NCI-H1105 treated with DMSO at 0.1 percent for 48 hours (cell line): ENCODE data around the gene SOD3.

Experiments
- DNase-seq: peaks from one replicate; lab custom pipeline; 2025; lab: John Stamatoyannopoulos, UW

SOD3 gene

DNA sequence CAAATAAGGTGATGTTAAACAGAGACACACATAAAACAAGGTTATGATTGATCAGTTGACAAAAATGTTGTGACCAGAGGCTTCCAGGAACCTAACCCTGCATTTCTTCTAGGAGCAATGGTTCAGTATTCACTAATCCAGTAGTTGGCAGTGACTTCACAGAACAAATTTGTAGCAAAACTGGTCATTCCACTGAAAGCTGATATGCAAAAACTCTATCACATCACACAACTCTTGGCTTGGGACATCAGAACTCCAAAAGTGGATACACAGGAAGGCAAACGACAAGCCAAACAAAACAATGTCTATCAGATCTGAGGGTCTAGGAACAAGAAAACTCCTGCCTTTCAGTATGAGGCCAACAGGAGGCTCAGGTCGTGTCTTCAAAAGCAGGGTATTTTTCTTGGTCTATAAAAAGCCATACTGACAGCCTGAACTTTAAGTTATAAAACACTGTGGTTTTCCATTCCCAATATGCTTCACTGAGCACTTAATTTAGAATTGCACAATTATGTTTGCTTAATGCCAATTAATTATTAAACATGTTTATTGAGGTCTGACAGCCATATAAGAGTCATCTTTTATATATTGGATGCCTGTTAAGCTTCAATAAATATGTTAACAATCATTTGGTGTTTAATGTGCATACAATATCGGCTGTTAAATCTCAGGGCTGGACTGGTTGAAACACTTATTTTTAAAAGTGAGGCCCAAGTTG, 45.6 kb downstream of the SOD3 start:
- DNase-seq: no peak

- no peak for DNase-seq
Observed at GRCh38 chr4:24842356-24842755, 47.0 kb downstream of the SOD3 start.

DNA sequence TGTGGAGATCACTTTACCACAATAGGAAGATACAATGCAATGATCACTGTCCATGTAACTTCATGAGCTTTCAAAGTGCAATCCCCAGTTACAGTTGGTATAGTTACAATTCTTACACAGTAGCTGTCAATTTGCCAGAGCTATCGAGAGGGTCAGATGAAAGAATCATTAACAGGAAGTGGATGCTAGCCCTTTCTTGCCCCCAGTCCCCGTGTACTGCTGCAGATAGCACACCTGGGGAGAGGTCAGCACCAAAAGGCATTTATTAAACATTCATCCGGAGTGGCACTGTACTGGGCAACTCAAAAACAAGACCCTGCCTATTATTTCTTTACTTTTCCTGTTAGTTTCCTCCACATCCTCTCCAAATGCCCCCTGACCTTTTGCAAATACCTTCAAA, 47.7 kb downstream of the SOD3 start:
- DNase-seq: no peak

GRCh38 chr4:24845132-24845531, 49.8 kb downstream of the SOD3 start:
- DNase-seq: no peak

DNA sequence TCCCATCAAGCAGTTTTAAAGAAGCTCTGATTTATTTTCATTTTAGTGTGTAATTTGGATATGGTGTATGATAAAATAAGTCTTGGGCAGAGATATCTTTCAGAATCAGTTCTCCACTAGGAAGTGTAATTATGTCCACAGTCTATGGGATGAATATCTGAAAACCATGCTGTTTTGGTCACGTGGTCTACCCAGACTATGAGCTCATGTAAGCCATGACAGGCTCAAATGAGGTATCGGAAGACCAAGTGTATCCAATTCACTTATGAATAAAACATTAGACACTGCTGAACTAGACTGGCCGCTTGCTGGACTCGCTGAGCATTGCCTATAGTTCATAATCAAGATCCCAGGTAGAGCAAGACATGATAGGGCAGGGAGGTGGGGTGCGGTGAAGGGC, 50.5 kb downstream of the SOD3 start:
- no peak for DNase-seq

DNA sequence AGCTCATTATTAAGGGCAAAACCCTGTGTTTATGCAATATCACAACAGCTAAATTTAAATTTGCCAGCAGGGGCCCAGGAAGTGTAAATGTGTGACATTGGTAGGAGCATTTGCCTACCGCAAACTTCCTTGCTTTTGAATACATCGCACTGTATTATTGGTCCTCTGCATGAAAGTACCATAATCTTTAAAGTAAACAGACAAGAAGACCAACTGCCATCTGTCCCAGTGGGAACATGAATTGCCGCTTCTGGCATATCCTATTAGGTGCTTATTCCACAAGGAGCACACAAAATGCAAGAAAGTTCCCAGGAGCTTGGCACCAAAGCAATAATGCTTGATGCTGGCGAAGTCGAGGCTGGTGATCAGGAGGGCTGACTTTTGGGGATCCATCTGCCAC, 51.3 kb downstream of the SOD3 start:
- no peak for DNase-seq

- no peak for DNase-seq
Observed at GRCh38 chr4:24849351-24849750, 54.0 kb downstream of the SOD3 start.

DNA sequence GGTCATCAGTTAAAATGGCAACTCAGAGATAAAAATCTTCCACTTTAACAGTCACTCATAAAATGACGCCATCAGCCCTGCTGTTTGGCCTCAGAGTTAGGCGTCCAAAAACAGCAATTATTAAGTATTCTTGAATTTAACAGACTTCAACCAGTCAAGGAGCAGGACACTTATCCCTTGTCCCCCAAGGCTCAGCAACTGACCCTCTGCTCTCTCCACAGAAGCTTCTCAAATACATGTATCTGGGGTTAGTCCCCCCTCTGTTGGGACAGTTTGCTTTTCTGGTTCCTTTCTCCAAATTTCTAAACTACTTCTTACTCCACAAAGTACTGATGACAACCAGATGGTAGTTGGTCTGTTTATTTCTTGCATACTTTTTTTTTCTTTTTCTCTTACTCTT, 54.4 kb downstream of the SOD3 start:
- no peak for DNase-seq
